ENCODE results near the gene TBC1D9B. TPM values are rescaled to one million over a fixed set of nuclear protein-coding genes. Genes with fewer than 3 reads are reported as not detected.

TBC1D9B gene
- total and polyA plus RNA-seq, 9 of the 15 experiments (the other 6 are each of a cell fraction or from before 2014, with no cell fraction given) = 2.9 to 59.1 (median 33.5) TPM

DNA sequence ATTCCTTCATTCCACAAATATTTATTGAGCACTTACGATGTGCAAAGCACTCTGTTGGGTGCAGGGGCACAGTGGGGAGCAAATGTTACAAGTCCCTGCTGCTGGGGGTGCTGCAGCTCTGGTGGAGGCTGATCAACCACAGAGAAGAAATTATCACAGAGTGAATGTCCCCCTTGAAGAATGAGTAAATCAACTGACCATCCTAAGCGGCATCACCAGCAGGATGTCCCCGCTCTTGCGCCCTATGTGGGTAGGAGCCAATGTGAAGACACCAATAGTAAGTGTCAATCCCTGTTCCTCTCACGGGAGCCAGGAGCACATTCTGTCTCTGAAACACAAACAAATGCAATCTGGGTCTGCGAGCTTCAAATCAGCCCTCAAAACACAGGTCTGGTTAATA lies 47.4 kb upstream of the TBC1D9B start:
- no peak for FAIRE-seq

DNA sequence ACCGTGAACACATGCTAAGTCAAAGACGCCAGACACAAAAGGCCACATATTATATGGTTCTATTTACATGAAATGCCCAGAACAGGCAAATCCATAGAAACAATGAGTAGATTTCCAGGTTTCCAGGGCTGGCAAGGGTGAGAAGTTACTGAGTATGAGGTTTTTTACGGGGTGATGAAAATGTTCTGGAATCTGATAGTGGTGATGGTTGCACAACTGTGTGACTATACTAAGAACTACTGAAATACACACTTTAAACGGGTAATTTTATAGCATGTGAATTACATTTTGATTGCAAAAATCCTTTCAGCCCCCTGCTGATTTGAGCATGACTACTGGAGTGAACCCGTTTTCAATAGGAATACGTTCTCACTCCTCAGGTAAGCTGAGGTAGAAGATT lies 46.7 kb upstream of the TBC1D9B start:
- H3K4me2 ChIP-seq (ENCODE audit: insufficient read depth, low read length) = no peak overlapping the region
- H4K20me1 ChIP-seq (replicated peaks; ENCODE audit: control insufficient read depth, insufficient read depth, low read length) = no peaks in the 10 kb centered on the region
- H3K9me1 ChIP-seq (ENCODE audit: control insufficient read depth, insufficient read depth, low read length) = no peaks in the 10 kb centered on the region
- in situ Hi-C loops (cut with MboI) = no loop called here
- BruUV-seq (replicated peaks) = no TSS peak
- 48% methylated on average over 6 of the region's 6 CpGs for WGBS (ENCODE audit: insufficient coverage, low coverage, missing lambda C conversion rate)
- DNase-seq (ENCODE audit: extremely low read depth in 1 of 4, low spot score in 3 of 4) (no peak), ATAC-seq (no peak), FAIRE-seq (no peak)
- no peaks in the 10 kb centered on the region for H3K9me3 ChIP-seq (replicated peaks; ENCODE audit: control insufficient read depth, insufficient read depth, low read depth, low read length)
- ChIA-PET CTCF (ENCODE audit: low intra/inter-chr PET ratio) (no interaction called here), POLR2A (no interaction called here)
- no peaks in the 10 kb centered on the region for H3K27me3 ChIP-seq (ENCODE audit: control insufficient read depth in 2 of 2, insufficient read depth in 2 of 2, low read length in 2 of 2)
- H3K9ac ChIP-seq (ENCODE audit: insufficient read depth in 1 of 2, low read depth in 2 of 2, low read length in 2 of 2) = no peak overlapping the region
- TF ChIP-seq CEBPB (tag; IDR thresholded peaks at IDR 0.05) (peak; percentile 54), KLF1 (tag; IDR thresholded peaks at IDR 0.05) (no peak)
- TF ChIP-seq, protein P1, sequence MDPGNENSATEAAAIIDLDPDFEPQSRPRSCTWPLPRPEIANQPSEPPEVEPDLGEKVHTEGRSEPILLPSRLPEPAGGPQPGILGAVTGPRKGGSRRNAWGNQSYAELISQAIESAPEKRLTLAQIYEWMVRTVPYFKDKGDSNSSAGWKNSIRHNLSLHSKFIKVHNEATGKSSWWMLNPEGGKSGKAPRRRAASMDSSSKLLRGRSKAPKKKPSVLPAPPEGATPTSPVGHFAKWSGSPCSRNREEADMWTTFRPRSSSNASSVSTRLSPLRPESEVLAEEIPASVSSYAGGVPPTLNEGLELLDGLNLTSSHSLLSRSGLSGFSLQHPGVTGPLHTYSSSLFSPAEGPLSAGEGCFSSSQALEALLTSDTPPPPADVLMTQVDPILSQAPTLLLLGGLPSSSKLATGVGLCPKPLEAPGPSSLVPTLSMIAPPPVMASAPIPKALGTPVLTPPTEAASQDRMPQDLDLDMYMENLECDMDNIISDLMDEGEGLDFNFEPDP (CRISPR knock-in tag; IDR thresholded peaks at IDR 0.05) = no peak
- H3K79me2 ChIP-seq (ENCODE audit: control insufficient read depth, insufficient read depth, low read length) = no peaks in the 10 kb centered on the region
- no peaks in the 10 kb centered on the region for H3K36me3 ChIP-seq (ENCODE audit: control insufficient read depth, insufficient read depth, low read length)
- H3K4me1 ChIP-seq (replicated peaks in 1 of 2; ENCODE audit: control insufficient read depth in 2 of 2, insufficient read depth in 2 of 2, low read length in 2 of 2) = no peaks in the 10 kb centered on the region
- intact Hi-C loops (cut with micrococcal nuclease) = no loop called here
- H3K4me3 ChIP-seq = no peak overlapping the region
- H2AFZ ChIP-seq (ENCODE audit: low read depth, low read length) = no peak overlapping the region
- no peak overlapping the region for H3K27ac ChIP-seq (ENCODE audit: extremely low read depth, low read depth, low read length)

More for the DNA sequence above, 47.4 kb upstream of the TBC1D9B start:
- DNase-seq (ENCODE audit: extremely low read depth in 1 of 4, low spot score in 3 of 4) = no peak
- H3K4me3 ChIP-seq = no peak overlapping the region
- TF ChIP-seq ZNF830 (CRISPR knock-in tag; IDR thresholded peaks at IDR 0.05) = no peak
- TF ChIP-seq, protein P2, sequence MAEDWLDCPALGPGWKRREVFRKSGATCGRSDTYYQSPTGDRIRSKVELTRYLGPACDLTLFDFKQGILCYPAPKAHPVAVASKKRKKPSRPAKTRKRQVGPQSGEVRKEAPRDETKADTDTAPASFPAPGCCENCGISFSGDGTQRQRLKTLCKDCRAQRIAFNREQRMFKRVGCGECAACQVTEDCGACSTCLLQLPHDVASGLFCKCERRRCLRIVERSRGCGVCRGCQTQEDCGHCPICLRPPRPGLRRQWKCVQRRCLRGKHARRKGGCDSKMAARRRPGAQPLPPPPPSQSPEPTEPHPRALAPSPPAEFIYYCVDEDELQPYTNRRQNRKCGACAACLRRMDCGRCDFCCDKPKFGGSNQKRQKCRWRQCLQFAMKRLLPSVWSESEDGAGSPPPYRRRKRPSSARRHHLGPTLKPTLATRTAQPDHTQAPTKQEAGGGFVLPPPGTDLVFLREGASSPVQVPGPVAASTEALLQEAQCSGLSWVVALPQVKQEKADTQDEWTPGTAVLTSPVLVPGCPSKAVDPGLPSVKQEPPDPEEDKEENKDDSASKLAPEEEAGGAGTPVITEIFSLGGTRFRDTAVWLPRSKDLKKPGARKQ (CRISPR knock-in tag; IDR thresholded peaks at IDR 0.05) = no peak
- in situ Hi-C loops (cut with MboI) = no loop called here
- H3K27ac ChIP-seq (ENCODE audit: extremely low read depth, low read depth, low read length) = no peak overlapping the region
- no peaks in the 10 kb centered on the region for H3K9me3 ChIP-seq (replicated peaks; ENCODE audit: control insufficient read depth, insufficient read depth, low read depth, low read length)
- no peak overlapping the region for H3K4me2 ChIP-seq (ENCODE audit: insufficient read depth, low read length)
- H3K9ac ChIP-seq (ENCODE audit: insufficient read depth in 1 of 2, low read depth in 2 of 2, low read length in 2 of 2) = no peak overlapping the region
- intact Hi-C loops (cut with micrococcal nuclease) = no loop called here
- ATAC-seq = no peak
- BruUV-seq (replicated peaks) = no TSS peak
- 65% methylated on average over 6 of the region's 6 CpGs for WGBS (ENCODE audit: insufficient coverage, low coverage, missing lambda C conversion rate)
- H3K4me1 ChIP-seq (replicated peaks in 1 of 2; ENCODE audit: control insufficient read depth in 2 of 2, insufficient read depth in 2 of 2, low read length in 2 of 2) = no peaks in the 10 kb centered on the region
- no peaks in the 10 kb centered on the region for H3K9me1 ChIP-seq (ENCODE audit: control insufficient read depth, insufficient read depth, low read length)
- no peaks in the 10 kb centered on the region for H3K79me2 ChIP-seq (ENCODE audit: control insufficient read depth, insufficient read depth, low read length)
- POLR2A ChIA-PET = interaction anchor here (1.3 kb wide), 1 partner anchor 11 kb away, joined by 3 read pairs; no protein-coding TSS in a partner anchor
- H4K20me1 ChIP-seq (replicated peaks; ENCODE audit: control insufficient read depth, insufficient read depth, low read length) = no peaks in the 10 kb centered on the region
- no peaks in the 10 kb centered on the region for H3K36me3 ChIP-seq (ENCODE audit: control insufficient read depth, insufficient read depth, low read length)
- H3K27me3 ChIP-seq (ENCODE audit: control insufficient read depth in 2 of 2, insufficient read depth in 2 of 2, low read length in 2 of 2) = no peaks in the 10 kb centered on the region
- H2AFZ ChIP-seq (ENCODE audit: low read depth, low read length) = no peak overlapping the region
- CTCF ChIA-PET (ENCODE audit: low intra/inter-chr PET ratio) = no interaction called here

All from K562 (cell line).